HG03457 (cell line): ENCODE measurements around the gene ETV1.

Experiments
- ATAC-seq: cut with Tn5 transposase; IDR thresholded peaks from one replicate; pipeline ENCODE4 v1.9.1; 2021; ENCODE audit warnings: moderate number of reproducible peaks; ENCODE audit not compliant: unreplicated experiment

Gene ETV1

DNA sequence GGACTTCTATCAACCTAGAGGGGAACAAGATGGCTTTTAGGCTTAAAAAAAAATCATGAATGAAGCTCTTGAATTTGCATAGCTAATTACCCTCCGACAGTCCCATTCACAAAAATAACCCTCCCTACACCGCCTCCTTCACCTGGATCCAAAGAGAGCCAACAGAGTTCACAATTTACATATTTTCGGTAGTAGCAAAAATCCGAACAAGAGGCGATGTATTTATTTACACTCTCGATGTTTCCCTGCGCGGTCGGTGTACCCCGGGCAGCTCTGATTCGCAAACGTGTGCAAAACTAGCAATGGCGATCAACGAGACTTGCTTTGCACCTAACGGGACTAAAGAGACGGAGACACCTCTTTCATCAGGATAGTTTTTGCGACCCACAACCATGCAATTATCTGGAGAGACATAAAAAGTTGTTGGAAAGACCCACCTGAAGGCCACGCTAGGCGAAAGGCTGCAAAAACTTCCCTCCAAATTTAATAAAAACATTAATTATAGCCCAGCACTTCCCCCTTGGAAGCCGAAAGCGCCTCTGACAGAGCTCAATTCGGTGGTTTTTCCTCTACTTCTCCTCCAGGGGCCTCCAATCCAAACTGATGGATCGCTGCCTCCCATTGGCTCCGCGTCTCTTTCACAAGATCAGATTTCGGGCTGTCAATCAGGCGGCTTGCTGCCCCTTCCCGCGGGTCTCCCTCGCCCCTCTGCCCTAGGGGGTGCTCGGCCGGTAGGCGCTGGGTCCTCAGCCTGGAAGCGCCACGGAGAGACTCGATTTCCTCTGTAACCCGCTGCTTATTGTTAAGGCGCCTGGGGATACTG is at the start of gene ETV1:
ETV1 (minus strand) TSS at position 541 of the 823 bp plus-strand sequence. CDS start 614 bp downstream, outside the sequence.
- ATAC-seq = no peak

DNA sequence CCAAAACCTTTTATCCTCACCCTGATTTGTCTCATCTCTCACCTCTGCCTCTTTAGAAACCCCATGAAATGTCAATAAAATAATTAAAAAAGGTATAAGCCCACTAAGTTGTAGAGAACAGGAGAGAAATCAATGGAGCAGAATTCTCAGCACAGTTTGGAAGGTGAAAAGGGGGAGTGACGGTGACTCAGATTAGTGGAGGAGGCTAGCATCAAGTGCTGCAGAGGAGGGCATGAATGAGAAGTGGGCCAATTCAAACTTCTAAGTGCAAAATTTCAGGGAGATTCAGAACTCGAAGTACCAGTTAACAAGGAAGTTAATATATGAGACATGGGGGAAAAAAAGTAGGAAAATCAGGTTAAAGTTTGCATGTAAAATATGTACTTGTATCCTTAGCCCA is 34.9 kb upstream of the ETV1 start:
- ATAC-seq = no peak

DNA sequence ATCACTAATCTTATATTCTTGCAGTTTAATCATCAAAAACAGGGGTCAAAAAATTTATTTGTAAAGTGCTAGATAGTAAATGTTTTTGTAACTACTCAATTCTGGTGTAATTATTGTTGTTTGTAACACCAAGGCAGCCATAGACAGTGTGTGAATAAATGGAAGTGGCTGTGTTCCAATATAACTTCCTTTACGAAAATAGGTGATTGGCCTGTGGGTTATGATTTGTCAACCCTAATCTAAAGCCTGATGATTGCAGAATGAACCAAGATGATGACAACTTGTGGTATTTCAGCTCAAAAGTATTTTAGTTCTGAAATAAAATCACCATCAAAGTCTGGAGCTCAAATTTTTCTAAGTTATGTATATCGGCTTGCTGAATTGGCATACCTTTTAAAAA is 34.4 kb upstream of the ETV1 start:
- no peak for ATAC-seq

DNA sequence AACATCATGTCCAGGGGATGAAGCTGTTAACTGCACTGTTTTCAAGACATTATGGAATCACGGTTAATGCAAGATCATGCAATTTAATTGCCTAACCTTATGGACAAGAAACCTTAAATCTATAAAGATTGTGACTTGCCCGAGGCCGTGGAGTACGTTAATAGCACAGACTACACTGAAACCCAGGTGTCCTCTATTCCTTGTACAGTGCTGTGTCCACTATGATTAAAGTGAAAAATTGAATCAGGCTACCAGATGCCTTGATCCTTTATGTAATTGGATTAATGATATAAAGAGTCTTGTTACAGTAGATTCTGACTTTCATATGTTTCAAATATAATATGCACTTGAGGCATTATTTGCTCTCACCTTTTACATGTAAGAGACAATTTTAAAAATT is 33.9 kb upstream of the ETV1 start:
- no peak for ATAC-seq

DNA sequence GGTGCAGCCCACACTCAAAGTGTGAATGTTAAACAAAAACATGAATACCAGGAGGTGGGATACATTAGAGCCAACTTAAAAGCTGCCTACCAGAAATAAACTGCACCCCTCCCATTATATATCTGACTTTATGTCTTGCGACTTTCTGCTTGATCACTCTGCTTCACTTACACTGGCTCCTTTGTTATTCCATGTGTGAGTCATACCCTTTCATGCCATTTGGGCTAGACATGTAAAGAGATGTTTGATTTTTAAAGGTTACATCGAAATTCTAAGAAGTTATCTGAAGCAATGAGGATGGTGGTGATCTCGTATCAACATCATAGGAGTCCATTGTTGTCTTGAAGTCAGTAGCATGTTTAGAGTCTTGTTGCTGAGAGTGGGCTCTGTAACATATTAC is 31.6 kb upstream of the ETV1 start:
- no peak for ATAC-seq

DNA sequence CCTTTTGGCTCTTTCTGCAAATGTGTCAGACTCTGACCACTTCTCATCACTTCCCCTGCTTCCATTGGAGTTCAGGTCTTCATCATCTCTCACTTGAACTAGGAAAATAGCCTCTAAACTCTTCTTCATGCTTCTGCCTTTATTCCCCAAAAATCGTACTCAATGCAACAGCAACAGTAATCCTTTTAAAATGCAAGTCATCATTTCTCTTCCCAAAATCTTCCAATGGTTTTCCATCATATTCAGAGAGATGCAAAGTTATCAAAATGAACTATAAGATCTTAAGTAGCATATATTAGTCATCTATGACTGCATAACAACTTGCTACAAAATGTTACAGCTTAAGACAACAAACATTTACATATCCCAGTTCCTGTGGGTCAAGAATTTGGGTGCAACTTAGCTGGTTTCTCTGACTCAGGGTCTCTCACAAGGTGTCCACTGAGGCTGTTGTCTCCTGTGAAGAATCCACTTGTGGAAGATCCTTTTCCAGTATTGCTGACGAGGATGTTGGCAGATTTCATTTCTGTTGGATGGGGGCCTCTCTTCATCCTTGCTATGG is 31.0 kb upstream of the ETV1 start:
- ATAC-seq = no peak

DNA sequence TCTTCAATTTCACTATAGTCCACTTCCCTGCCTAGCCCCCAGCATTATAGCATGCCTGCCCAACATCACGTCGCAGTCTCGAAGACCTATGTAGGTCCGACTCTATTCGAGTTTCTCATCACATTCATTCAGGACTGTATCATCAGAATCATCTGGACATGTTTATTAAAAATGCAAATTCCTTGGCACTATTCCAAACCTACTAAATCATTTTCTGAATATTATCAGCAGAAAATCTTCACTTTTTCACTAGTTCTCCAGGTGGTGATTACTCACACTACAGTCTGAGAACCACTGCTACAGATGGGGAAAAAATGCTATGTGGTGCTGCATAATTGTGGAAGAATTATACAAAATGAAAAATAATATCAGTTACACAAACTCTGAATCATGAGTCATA is 29.3 kb upstream of the ETV1 start:
- no peak for ATAC-seq

DNA sequence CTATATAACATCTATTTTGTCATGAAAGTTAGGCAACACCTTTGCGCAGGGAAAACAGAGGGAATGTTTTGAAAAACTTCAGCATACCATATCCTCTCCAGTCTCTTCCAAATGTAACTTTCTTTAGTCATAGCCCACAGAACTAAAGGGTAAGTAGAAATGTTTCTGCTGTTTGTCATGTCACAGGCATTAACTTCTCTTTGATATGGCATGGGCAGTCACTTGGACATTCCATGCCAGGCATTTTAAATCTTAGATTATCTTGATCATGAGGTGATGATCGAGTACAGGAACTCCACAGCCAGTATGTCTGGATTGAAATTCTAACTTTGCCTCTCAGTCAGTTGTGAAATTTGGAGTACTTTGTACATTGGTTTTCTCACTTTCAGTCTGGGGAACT is 27.5 kb upstream of the ETV1 start:
- no peak for ATAC-seq

DNA sequence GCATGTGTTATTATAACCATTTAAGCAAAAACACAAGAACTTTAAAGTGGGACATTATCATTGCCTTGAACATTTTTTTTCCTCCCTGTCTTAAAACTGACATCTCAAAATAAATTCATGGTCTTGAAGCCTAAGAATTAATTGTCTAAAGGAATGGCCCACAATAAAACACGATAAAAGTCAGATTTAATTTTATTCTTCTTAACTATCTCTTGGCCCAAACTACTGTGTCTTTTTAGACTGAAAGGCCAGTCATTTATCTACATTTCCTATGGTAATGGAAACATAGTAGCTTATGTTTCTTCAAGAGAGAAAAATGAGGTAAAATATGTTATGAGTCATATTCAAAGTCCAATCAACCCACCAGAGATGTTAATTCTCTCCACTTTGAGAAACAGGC is 24.4 kb upstream of the ETV1 start:
- no peak for ATAC-seq

DNA sequence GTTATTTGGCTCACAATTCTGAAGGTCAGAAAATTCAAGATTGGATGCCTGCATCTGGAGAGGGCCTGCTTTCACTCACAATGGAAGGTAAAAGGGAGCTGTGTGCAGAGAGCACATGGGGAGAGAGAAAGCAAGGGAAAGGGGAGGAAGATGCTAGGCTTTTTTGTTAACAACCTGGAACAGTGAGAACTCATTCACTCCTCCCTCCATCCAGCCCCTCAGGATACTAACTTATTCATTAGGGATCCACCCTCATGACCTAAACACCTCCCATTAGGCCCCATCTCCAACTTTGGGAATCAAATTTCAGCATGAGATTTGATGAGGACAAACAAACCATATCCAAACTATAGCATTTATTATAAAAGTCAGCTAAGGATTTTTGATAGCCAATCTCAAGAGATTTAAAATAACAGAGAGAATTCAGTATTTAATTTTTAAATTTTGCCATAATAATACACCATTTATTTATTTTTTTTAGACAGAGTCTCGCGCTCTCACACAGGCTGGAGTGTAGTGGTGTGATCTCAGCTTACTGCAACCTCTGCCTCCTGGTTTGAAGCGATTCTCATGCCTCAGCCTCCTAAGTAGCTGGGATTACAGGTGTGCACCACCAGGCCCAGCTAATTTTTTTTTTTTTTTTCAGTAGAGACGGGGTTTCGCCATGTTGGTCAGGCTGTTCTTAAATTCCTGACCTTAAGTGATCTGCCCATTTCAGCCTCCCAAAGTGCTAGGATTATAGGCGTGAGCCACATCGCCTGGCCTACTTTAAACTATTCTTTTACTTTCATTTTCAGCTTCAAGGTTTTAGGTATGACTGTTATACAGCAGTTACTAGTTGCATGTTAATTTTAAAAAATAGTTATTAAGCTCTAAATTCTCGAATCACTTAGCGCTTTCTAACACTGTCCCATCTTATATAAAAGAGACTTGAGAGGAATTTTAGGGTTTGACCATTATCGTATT is 20.3 kb upstream of the ETV1 start:
- ATAC-seq = no peak

DNA sequence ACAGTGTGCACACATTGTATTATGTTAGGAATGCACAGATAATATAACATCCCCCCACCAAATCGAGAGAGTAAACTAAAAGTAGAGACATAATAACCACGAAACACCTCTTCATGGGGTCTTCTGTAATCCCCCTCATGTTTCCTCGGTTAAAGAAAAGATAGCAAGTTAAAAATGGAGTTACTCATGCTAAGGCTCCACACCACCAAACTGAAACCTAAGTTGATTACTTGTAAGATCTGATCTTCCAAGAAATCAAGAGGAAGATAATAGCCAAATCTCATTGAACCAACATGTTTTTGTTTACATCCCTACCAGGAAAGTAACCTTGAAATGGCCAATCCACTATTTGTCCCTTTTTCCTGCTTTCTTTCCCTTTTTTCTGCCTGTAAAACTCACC is 11.7 kb upstream of the ETV1 start:
- no peak for ATAC-seq

DNA sequence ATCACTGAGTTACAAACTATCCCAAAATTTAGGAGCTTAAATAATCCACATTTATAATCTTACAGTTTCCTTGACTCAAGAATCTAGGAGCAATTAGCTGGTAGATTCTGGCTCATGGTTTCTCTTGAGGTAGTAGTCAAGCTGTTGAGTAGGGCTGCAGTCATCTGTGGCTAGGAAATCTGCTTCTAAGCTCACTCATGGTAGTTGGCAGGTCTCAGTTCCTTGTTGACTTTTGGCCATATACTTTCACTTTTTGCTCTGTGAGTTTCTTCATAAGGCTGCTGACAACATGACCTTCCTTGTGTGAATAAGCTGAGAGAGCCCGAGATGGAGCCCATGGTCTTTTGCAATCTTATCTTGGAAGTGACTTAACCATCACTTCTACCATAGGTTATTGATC is 10.8 kb upstream of the ETV1 start:
- no peak for ATAC-seq

DNA sequence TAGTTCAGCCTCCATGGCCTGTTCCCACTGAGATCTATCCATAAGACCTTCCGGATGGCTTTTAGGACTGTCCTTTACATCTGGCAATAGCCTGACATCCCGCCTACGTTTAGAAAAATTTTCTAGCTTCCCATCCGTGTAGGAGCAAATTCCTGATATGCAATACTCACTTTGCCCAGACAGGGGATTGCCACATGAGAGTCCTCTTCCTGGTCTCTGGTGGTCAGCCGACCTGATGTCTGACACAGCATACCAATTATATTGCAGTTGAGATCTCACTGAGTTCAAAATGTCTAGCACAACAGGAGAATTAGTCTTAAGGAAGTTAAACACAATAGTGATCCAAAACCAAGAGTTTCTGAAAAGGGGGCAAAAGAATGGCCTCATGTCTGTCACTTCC is 9.4 kb upstream of the ETV1 start:
- no peak for ATAC-seq

DNA sequence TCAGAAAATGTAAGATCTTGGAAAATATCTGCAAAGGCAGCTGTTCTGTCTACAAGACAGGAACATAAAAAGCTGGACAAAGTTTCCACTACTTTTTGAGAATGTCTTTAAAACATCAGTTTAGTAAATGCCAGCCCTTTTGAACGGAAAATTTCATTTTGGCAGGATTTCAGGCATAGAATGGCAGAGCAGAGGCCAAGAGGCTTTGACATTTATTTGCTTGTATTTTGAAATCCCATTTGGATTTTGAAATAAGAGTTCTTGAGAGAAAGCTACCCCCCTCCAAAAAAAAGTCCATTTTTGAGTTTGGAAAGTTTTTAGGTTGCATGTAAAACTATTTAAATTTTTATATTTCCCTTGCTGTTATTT is 3.1 kb upstream of the ETV1 start:
- ATAC-seq = no peak

DNA sequence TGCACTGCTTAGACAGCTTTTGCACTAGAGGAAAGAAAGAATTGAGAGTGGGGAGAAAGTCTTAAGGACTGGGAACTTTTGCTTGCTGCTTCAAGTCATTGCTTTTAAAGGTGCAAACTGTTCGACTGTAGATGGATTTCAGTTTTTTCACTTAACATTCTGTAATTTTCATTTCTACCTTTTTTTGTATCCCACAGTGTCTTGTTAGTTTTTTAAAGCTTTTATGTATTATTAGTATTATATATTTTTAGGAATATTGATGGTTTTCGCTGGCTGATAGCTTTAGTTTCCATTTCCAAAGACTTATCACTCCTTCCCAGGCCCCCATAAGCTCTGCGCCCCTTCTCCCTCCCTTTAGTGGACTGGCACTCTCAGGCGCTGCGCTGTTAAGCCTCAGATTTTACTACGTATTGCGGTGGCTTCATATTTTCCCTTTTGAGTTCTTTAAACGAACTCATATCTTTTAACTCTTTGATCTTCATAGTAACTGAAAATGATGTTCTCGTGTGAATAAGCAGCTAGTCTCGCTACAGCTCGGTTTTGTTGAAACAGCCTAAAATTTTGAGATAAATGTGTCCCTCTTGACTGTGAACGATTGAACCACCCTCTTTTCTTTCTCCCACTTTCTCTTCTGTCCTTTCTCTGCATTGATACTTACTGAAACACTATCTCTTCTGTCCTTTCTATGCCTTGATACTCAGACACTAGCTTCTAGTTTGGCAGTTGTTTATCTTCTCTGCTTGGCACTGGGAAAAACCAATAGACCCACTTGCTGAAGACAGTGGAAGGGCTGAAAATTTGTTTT is 2.5 kb upstream of the ETV1 start:
- no peak for ATAC-seq

DNA sequence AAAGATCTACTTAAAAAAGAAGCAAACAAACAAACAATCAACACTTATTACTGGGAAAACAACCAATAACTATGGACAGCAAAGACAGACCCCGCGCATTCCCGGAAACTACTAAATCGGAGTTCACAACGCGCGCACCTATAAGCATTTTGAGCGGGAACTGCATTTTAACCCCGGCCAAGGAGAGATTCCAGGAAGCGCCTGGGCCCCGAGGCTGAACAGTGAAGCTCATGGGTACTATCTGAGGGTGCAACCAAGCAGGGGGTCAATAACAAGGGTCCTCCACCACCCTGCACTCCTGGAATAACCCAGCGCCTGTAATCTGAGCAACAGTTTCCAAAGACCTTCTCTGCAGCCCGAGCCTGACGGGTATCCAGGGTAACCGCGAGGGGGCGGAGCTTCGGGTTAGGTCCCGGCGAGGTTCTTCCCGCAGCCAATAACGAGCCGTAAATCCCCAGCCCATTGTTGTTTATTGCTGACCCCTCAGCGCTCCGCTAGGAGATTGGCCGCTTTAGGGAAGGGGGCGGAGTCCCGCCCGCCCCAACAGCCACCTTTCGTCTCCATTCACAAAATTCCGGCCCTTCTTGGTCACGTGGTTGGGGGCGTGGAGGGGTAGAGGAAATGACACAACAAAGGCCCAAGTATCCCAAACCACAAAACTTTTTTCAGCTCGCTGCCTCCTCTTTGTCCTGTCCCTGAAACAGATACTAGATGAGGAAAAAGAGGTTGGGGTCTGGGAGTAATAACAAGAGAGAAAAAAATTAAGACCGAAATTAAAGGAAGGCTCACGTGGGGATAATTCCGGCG is 1.7 kb upstream of the ETV1 start:
- peak; percentile 78 for ATAC-seq

DNA sequence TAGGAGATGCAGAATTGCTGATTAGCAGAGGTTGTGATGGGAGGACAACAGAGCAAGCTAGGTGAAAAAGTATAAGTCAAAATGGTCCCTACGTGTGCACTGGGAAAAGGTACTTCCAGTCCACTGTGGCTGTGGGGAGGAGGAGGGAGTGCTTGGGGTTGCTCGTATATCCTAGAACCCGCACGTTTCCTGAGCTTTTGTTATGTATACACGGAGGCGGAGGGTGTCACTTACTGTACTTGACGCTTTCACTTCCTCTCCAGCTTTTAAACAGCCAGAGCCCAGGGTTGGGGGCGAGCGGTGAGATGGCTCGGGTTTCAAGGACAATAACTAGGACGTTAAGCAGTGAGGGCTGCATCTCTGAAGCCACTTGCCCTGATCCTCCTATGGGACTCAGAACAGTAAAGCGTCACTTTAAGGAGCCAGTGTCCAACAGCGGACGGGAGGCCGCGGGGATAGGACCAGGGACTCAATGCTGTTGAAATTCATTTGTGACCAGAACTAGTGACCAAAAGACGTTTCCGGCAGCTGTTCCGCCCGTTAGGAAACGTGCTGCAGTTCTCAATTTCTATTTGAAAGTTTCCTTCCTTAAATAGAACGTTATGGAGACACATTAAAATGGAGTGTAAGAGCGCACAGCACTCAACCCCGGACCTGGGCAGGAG is 985 bp upstream of the ETV1 start:
- peak; percentile 65 for ATAC-seq

DNA sequence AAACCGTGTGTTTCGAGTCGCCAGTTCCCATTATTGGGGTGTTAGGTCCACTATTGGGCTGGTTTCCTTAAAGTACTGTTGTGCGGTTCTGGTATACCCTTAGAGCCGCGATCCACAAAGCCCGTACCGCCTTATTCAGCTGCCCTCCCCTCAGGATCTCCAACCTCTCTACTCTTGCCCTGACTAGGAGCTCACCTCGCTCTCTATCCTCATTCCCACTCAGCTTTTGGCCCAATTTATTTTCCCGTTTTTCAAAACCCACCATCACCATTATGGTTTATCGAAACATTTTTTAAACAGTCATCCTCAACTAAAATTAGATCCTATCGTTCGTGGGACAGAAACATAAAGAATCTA is 461 bp upstream of the ETV1 start:
- no peak for ATAC-seq

DNA sequence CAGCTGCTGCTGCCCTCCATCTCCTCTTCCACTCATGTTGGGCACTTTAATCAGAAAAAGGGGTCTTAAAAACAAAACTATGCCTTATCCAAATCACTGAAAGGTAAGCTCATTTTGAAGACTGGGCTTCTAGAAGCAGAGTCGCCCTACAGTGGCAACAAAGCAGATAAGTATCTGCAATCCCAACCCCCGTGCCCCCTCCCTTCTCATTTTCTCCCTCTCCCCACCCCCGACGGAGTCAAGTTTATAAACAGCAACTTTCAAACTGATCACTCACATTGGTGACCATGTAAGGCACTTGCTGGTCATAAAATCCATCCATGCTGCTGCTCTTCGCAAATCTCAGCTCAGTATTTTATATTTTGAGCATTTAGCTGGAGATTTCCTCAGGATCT is 738 bp downstream of the ETV1 start:
- ATAC-seq = no peak

DNA sequence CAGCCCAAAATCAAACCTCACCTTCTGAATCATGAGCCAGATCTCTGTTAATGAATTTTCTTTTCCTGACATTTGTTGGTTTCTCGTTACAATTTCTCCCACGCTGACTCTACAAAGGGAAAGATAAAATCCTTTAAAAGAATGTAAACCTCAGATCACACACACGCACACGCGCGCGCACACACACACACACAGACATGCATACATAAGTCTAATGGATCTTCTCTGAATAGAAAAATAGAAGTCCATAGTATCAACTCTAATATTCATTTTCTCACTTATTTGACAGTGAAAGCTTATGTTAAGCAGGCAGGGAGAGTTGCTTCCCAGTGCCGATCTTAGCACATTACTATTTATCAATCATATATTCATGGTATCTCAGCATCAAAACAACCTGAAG is 1.4 kb downstream of the ETV1 start:
- no peak for ATAC-seq
